IPS-20b (cell line): Measurements from ENCODE around the gene FGF18.
"Not testable (repeated sequence)": the region's sequence is repeated elsewhere in the genome, so short reads cannot be mapped to it uniquely, and the experiment has no call there.

Experiments used
- H3K27ac ChIP-seq: one replicate; pipeline ENCODE4 v1.5.1; 2013; ENCODE audit warnings: low read length
- H3K27me3 ChIP-seq: 2 replicates; pipeline ENCODE4 v1.6.1; 2013; ENCODE audit warnings: mild to moderate bottlenecking, low read length, inconsistent platforms; ENCODE audit not compliant: insufficient read depth
- H3K36me3 ChIP-seq: 2 replicates; pipeline ENCODE4 v1.6.1; 2013; ENCODE audit warnings: low read depth, mild to moderate bottlenecking, inconsistent platforms, low read length, moderate library complexity; ENCODE audit not compliant: insufficient read depth
- H3K4me1 ChIP-seq: 2 replicates; pipeline ENCODE4 v1.6.1; 2013; ENCODE audit warnings: mild to moderate bottlenecking, control low read depth, inconsistent platforms, low read length, moderate library complexity; ENCODE audit not compliant: insufficient read depth
- H3K4me3 ChIP-seq: 2 replicates; pipeline ENCODE4 v1.5.1; 2013; ENCODE audit warnings: mild to moderate bottlenecking, low read length, inconsistent platforms
- H3K9ac ChIP-seq: 2 replicates; pipeline ENCODE4 v1.6.1; 2013; ENCODE audit warnings: low read depth, mild to moderate bottlenecking, inconsistent platforms, low read length, moderate library complexity
- H3K9me3 ChIP-seq: 2 replicates; pipeline ENCODE4 v1.6.1; 2013; ENCODE audit warnings: mild to moderate bottlenecking, low read depth, low read length, inconsistent platforms; ENCODE audit not compliant: insufficient read depth

FGF18 gene

GRCh38 chr5:171388816-171389168 lies 30.7 kb upstream of the FGF18 start:
- Histone ChIP-seq H3K27ac (peak overlapping the region; percentile 87), H3K4me1 (peaks cover 7% of the 10 kb centered on the region; the same call in 1 of the 2 replicates), H3K27me3 (no peaks in the 10 kb centered on the region), H3K36me3 (peaks cover 54% of the 10 kb centered on the region), H3K9ac (peak overlapping the region; percentile 98), H3K4me3 (peak overlapping the region; percentile 98), H3K9me3 (no peaks in the 10 kb centered on the region)

- H3K27ac ChIP-seq: no peak overlapping the region
- peak overlapping the region; percentile 98 for H3K4me3 ChIP-seq
- H3K4me1 ChIP-seq: peaks cover 7% of the 10 kb centered on the region; the same call in 1 of the 2 replicates
- H3K9ac ChIP-seq: peak overlapping the region; percentile 98; the same call in 1 of the 2 replicates
- H3K27me3 ChIP-seq: no peaks in the 10 kb centered on the region
- peaks cover 77% of the 10 kb centered on the region for H3K36me3 ChIP-seq
- no peaks in the 10 kb centered on the region for H3K9me3 ChIP-seq
Observed at GRCh38 chr5:171390883-171391677, 28.4 kb upstream of the FGF18 start.

GRCh38 chr5:171391996-171392577 lies 27.4 kb upstream of the FGF18 start:
- Histone ChIP-seq H3K4me1 (peaks cover 7% of the 10 kb centered on the region; the same call in 1 of the 2 replicates), H3K9me3 (no peaks in the 10 kb centered on the region), H3K27ac (no peak overlapping the region), H3K9ac (no peak overlapping the region), H3K4me3 (peak overlapping the region; percentile 98), H3K36me3 (peaks cover 87% of the 10 kb centered on the region), H3K27me3 (no peaks in the 10 kb centered on the region)

- Histone ChIP-seq H3K9ac (no peak overlapping the region), H3K4me1 (peaks cover 7% of the 10 kb centered on the region; the same call in 1 of the 2 replicates), H3K4me3 (peak overlapping the region; percentile 21; the same call in 1 of the 2 replicates), H3K27me3 (no peaks in the 10 kb centered on the region), H3K36me3 (peaks cover 93% of the 10 kb centered on the region), H3K27ac (no peak overlapping the region), H3K9me3 (no peaks in the 10 kb centered on the region)
Observed at GRCh38 chr5:171392585-171393159, 26.8 kb upstream of the FGF18 start.

- Histone ChIP-seq H3K4me3 (peak overlapping the region; percentile 37; the same call in 1 of the 2 replicates), H3K27ac (no peak overlapping the region), H3K9ac (no peak overlapping the region), H3K4me1 (peaks cover 7% of the 10 kb centered on the region; the same call in 1 of the 2 replicates), H3K36me3 (peaks cover 100% of the 10 kb centered on the region), H3K9me3 (no peaks in the 10 kb centered on the region), H3K27me3 (no peaks in the 10 kb centered on the region)
Observed at GRCh38 chr5:171395042-171395441, 24.4 kb upstream of the FGF18 start.

- not testable (repeated sequence) for H3K27me3 ChIP-seq, H3K9ac ChIP-seq, H3K27ac ChIP-seq, H3K4me1 ChIP-seq, H3K9me3 ChIP-seq, H3K4me3 ChIP-seq
- peaks cover 100% of the 10 kb centered on the region for H3K36me3 ChIP-seq
Observed at GRCh38 chr5:171396583-171396982, 22.9 kb upstream of the FGF18 start.

- Histone ChIP-seq H3K4me1 (no peaks in the 10 kb centered on the region), H3K27me3 (no peaks in the 10 kb centered on the region), H3K36me3 (peaks cover 100% of the 10 kb centered on the region), H3K9ac (no peak overlapping the region), H3K4me3 (no peak overlapping the region), H3K27ac (no peak overlapping the region), H3K9me3 (no peaks in the 10 kb centered on the region)
Observed at GRCh38 chr5:171397190-171397589, 22.3 kb upstream of the FGF18 start.

- H3K4me1 ChIP-seq: no peaks in the 10 kb centered on the region
- no peak overlapping the region for H3K9ac ChIP-seq
- H3K9me3 ChIP-seq: no peaks in the 10 kb centered on the region
- H3K36me3 ChIP-seq: peaks cover 96% of the 10 kb centered on the region
- no peaks in the 10 kb centered on the region for H3K27me3 ChIP-seq
- H3K27ac ChIP-seq: no peak overlapping the region
- no peak overlapping the region for H3K4me3 ChIP-seq
Observed at GRCh38 chr5:171397599-171397998, 21.8 kb upstream of the FGF18 start.

GRCh38 chr5:171398660-171399059 lies 20.8 kb upstream of the FGF18 start:
- not testable (repeated sequence) for H3K9me3 ChIP-seq, H3K4me3 ChIP-seq, H3K9ac ChIP-seq, H3K4me1 ChIP-seq, H3K27me3 ChIP-seq, H3K27ac ChIP-seq
- peaks cover 85% of the 10 kb centered on the region for H3K36me3 ChIP-seq

- Histone ChIP-seq H3K4me1 (no peaks in the 10 kb centered on the region), H3K4me3 (no peak overlapping the region), H3K27ac (no peak overlapping the region), H3K9me3 (no peaks in the 10 kb centered on the region), H3K27me3 (no peaks in the 10 kb centered on the region), H3K36me3 (peaks cover 76% of the 10 kb centered on the region), H3K9ac (no peak overlapping the region)
Observed at GRCh38 chr5:171400169-171400568, 19.3 kb upstream of the FGF18 start.

- Histone ChIP-seq H3K4me1 (no peaks in the 10 kb centered on the region), H3K4me3 (no peak overlapping the region), H3K9me3 (no peaks in the 10 kb centered on the region), H3K27me3 (no peaks in the 10 kb centered on the region), H3K9ac (no peak overlapping the region), H3K36me3 (peaks cover 76% of the 10 kb centered on the region), H3K27ac (no peak overlapping the region)
Observed at GRCh38 chr5:171401167-171401947, 18.1 kb upstream of the FGF18 start.
